ENCODE measurements around the gene FZD4. TPM values are rescaled to one million over a fixed set of nuclear protein-coding genes. Genes with fewer than 3 reads are reported as not detected.
A peak's percentile ranks its signal among the peaks of the same experiment; 100 is the strongest.
"Not testable (repeated sequence)": the region's sequence is repeated elsewhere in the genome, so short reads cannot be mapped to it uniquely, and the experiment has no call there.

The FZD4 gene
- total and polyA plus RNA-seq, 12 donors, result 13.5 to 34.6 (median 22.4) TPM

- no peak for TF ChIP-seq CTCF (IDR thresholded peaks at IDR 0.05)
- intact Hi-C loops (cut with DNase I), result loop anchor here in 3 of 10 donors (5.0 to 10.0 kb wide), 3 partner anchors 45 to 463 kb away; no protein-coding TSS in a partner anchor
- H3K4me3 ChIP-seq, result no peak overlapping the region
- H3K9me3 ChIP-seq, result peaks cover 0 to 5% (median 0%) of the 10 kb centered on the region in 11 donors
- H3K27ac ChIP-seq, result peak overlapping the region in 8 of 10 donors; percentile 81 to 92 (median 83)
- peaks cover 0 to 20% (median 0%) of the 10 kb centered on the region in 9 donors for H3K36me3 ChIP-seq
- no peak for ATAC-seq
- DNase-seq, result no peak
- H3K27me3 ChIP-seq, result no peaks in the 10 kb centered on the region
- WGBS, 2 donors, result 87 to 88% methylated on average over 2 of the region's 2 CpGs
- peaks cover 8 to 51% (median 37%) of the 10 kb centered on the region in 9 donors for H3K4me1 ChIP-seq
Observed at GRCh38 chr11:86917589-86917988, 37.6 kb downstream of the FZD4 start.

GRCh38 chr11:86916330-86916729, 38.9 kb downstream of the FZD4 start:
- no peak overlapping the region for H3K4me3 ChIP-seq
- H3K9me3 ChIP-seq, result peaks cover 0 to 12% (median 2%) of the 10 kb centered on the region in 11 donors
- peaks cover 8 to 51% (median 37%) of the 10 kb centered on the region in 9 donors for H3K4me1 ChIP-seq
- H3K27ac ChIP-seq, result peak overlapping the region; percentile 43 to 92 (median 82)
- no peaks in the 10 kb centered on the region for H3K27me3 ChIP-seq
- 24 to 44% methylated on average over 1 of the region's 1 CpG for WGBS, 2 donors
- TF ChIP-seq CTCF (IDR thresholded peaks at IDR 0.05), result no peak
- H3K36me3 ChIP-seq, result peaks cover 0 to 16% (median 0%) of the 10 kb centered on the region in 9 donors
- peak in 1 of 2 donors; percentile 53 for DNase-seq
- intact Hi-C loops (cut with DNase I), result loop anchor here in 3 of 10 donors (5.0 to 10.0 kb wide), 3 partner anchors 44 to 462 kb away; no protein-coding TSS in a partner anchor
- peak in 7 of 8 donors; percentile 62 to 84 (median 77) for ATAC-seq

GRCh38 chr11:86915850-86916249, 39.3 kb downstream of the FZD4 start:
- H3K4me3 ChIP-seq, H3K27me3 ChIP-seq, DNase-seq, ATAC-seq: not testable (repeated sequence)
- peaks cover 0 to 11% (median 0%) of the 10 kb centered on the region in 9 donors for H3K36me3 ChIP-seq
- intact Hi-C loops (cut with DNase I), result loop anchor here in 3 of 10 donors (5.0 to 10.0 kb wide), 3 partner anchors 44 to 461 kb away; no protein-coding TSS in a partner anchor
- peak overlapping the region; percentile 2 to 92 (median 82) for H3K27ac ChIP-seq
- H3K9me3 ChIP-seq, result peaks cover 0 to 12% (median 2%) of the 10 kb centered on the region in 11 donors
- 46 to 50% methylated on average over 1 of the region's 1 CpG for WGBS, 2 donors
- peaks cover 8 to 51% (median 37%) of the 10 kb centered on the region in 9 donors for H3K4me1 ChIP-seq

GRCh38 chr11:86914865-86915519, 40.2 kb downstream of the FZD4 start:
- peaks cover 0 to 2% (median 0%) of the 10 kb centered on the region in 9 donors for H3K36me3 ChIP-seq
- H3K27me3 ChIP-seq, result no peaks in the 10 kb centered on the region
- peaks cover 0 to 12% (median 2%) of the 10 kb centered on the region in 11 donors for H3K9me3 ChIP-seq
- H3K27ac ChIP-seq, result peak overlapping the region in 7 of 10 donors; percentile 36 to 92 (median 83)
- intact Hi-C loops (cut with DNase I), result loop anchor here in 3 of 10 donors (5.0 to 10.0 kb wide), 3 partner anchors 43 to 460 kb away; no protein-coding TSS in a partner anchor
- no peak overlapping the region for H3K4me3 ChIP-seq
- peaks cover 8 to 51% (median 37%) of the 10 kb centered on the region in 9 donors for H3K4me1 ChIP-seq
- DNase-seq (no peak), ATAC-seq (no peak)
- WGBS, 2 donors, result 67 to 77% methylated on average over 6 of the region's 6 CpGs
- TF ChIP-seq CTCF (IDR thresholded peaks at IDR 0.05), result no peak

Measured in heart right ventricle (tissue), 16 donors.